Liver (tissue), 3 donors: ENCODE measurements around the gene CHRNA4.

Experiments
- CTCF ChIP-seq: fragments of 150-350 bp; IDR thresholded peaks from 2 replicates; pipeline ENCODE4 v1.5.1; 2017; ENCODE audit warnings: improper control_type of control experiment, low read depth, low read length; ENCODE audit not compliant: missing input control
- JUND ChIP-seq, 2 donors: IDR thresholded peaks; 2 replicates each; pipeline ENCODE4 v1.6.1; 2016; ENCODE audit warnings: antibody characterized with exemption in 2 of 2
- RXRA ChIP-seq, 2 donors: IDR thresholded peaks; 2 replicates each; pipeline ENCODE4 v1.6.1; 2017 to 2018; ENCODE audit warnings: antibody characterized with exemption in 2 of 2, mild to moderate bottlenecking in 1 of 2
- SP1 ChIP-seq: IDR thresholded peaks from 2 replicates; pipeline ENCODE4 v1.6.1; 2018; ENCODE audit warnings: antibody characterized with exemption, mild to moderate bottlenecking
- TAF1 ChIP-seq: conservative IDR thresholded peaks from 2 replicates; pipeline ENCODE4 v1.6.1; 2016; ENCODE audit warnings: antibody characterized with exemption, mild to moderate bottlenecking
- TF ChIP-seq, protein P1 (sequence below): IDR thresholded peaks from 2 replicates; pipeline ENCODE4 v1.6.1; 2016; ENCODE audit warnings: antibody characterized with exemption, mild to moderate bottlenecking
- TF ChIP-seq, protein P2 (sequence below): IDR thresholded peaks from 2 replicates; pipeline ENCODE4 v1.6.1; 2016; ENCODE audit warnings: antibody characterized with exemption
- donor health status: healthy.
- donor health status: healthy.

- TF ChIP-seq SP1, result no peak
- TF ChIP-seq CTCF, result no peak
- TF ChIP-seq RXRA (IDR thresholded peaks at IDR 0.05), result no peak
- no peak for TF ChIP-seq JUND (IDR thresholded peaks at IDR 0.05)
- TF ChIP-seq, protein P1, sequence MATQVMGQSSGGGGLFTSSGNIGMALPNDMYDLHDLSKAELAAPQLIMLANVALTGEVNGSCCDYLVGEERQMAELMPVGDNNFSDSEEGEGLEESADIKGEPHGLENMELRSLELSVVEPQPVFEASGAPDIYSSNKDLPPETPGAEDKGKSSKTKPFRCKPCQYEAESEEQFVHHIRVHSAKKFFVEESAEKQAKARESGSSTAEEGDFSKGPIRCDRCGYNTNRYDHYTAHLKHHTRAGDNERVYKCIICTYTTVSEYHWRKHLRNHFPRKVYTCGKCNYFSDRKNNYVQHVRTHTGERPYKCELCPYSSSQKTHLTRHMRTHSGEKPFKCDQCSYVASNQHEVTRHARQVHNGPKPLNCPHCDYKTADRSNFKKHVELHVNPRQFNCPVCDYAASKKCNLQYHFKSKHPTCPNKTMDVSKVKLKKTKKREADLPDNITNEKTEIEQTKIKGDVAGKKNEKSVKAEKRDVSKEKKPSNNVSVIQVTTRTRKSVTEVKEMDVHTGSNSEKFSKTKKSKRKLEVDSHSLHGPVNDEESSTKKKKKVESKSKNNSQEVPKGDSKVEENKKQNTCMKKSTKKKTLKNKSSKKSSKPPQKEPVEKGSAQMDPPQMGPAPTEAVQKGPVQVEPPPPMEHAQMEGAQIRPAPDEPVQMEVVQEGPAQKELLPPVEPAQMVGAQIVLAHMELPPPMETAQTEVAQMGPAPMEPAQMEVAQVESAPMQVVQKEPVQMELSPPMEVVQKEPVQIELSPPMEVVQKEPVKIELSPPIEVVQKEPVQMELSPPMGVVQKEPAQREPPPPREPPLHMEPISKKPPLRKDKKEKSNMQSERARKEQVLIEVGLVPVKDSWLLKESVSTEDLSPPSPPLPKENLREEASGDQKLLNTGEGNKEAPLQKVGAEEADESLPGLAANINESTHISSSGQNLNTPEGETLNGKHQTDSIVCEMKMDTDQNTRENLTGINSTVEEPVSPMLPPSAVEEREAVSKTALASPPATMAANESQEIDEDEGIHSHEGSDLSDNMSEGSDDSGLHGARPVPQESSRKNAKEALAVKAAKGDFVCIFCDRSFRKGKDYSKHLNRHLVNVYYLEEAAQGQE, result no peak
- TF ChIP-seq TAF1, result no peak
- TF ChIP-seq, protein P2, sequence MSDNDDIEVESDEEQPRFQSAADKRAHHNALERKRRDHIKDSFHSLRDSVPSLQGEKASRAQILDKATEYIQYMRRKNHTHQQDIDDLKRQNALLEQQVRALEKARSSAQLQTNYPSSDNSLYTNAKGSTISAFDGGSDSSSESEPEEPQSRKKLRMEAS, result no peak
Measured at GRCh38 chr20:63352811-63353221, 8.3 kb downstream of the CHRNA4 start.
